ENCODE results near the gene MED8.

- TF ChIP-seq POLR2AphosphoS5 (IDR thresholded peaks at IDR 0.05; ENCODE audit: borderline replicate concordance, low read depth, low read length) (no peak), EZH2 (IDR thresholded peaks at IDR 0.05) (no peak), FOXP2 (optimal IDR thresholded peaks at IDR 0.05; ENCODE audit: control extremely low read depth, extremely low read length, insufficient read depth) (no peak)
These were observed 42.1 kb upstream of the MED8 start for GRCh38 chr1:43431676-43432075.
